ENCODE data around the gene VAV1. TPM values are rescaled to one million over a fixed set of nuclear protein-coding genes. Genes with fewer than 3 reads are reported as not detected.

VAV1 gene
- total and polyA plus RNA-seq, 10 of the 15 experiments (the other 5 are each of a cell fraction or from before 2014, with no cell fraction given): 1.6 to 76.8 (median 40.7) TPM

GRCh38 chr19:6877766-6878165 lies 105.3 kb downstream of the VAV1 start (continued):
- TF ChIP-seq CUX1 (IDR thresholded peaks at IDR 0.05; ENCODE audit: insufficient replicate concordance, low read depth, low read length): no peak
- TF ChIP-seq BCLAF1 (IDR thresholded peaks at IDR 0.05): no peak
- TF ChIP-seq HSF1 (IDR thresholded peaks at IDR 0.05; ENCODE audit: low read depth, low read length): no peak

Measured in GM12878 (cell line).